ENCODE results near the gene MAPRE2.

- TF ChIP-seq RAD21 (IDR thresholded peaks at IDR 0.05; ENCODE audit: low read depth) (no peak), MAX (IDR thresholded peaks at IDR 0.05) (no peak), CREB1 (IDR thresholded peaks at IDR 0.05; ENCODE audit: low read depth) (no peak), YY1 (IDR thresholded peaks at IDR 0.05; ENCODE audit: low read depth) (no peak), CEBPB (IDR thresholded peaks at IDR 0.05) (no peak), REST (IDR thresholded peaks at IDR 0.05; ENCODE audit: low read depth) (no peak), EP300 (IDR thresholded peaks at IDR 0.05; ENCODE audit: borderline replicate concordance) (no peak), USF1 (IDR thresholded peaks at IDR 0.05) (no peak), TEAD4 (IDR thresholded peaks at IDR 0.05) (no peak), EGR1 (IDR thresholded peaks at IDR 0.05) (no peak)
Observed at GRCh38 chr18:35042389-35043071, 1.3 kb downstream of the MAPRE2 start.
